ENCODE data around the gene SIMC1. TPM values are rescaled to one million over a fixed set of nuclear protein-coding genes. Genes with fewer than 3 reads are reported as not detected.

The SIMC1 gene
- total RNA-seq, 1 experiment from 2014 or later: 17.7 TPM

DNA sequence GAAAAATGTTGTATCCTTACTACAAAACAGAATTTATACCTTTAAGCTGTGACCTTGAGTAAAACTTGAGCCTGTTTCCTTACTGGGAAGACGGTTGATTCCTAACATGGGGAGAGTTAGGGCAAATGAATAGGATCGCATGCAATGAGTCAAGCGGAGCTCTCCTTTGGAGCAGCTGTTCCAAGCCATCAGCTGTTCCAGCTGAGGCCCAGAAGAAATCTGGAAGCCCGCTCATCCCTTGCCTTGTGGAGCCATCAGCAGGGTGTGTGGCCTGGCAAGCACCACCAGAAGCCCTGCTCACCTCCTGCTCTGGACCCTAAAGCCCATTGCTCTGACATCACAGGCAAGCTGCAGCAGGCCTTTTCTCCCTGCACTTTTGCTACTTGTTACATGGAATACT is 115.3 kb downstream of the SIMC1 start:
- WGBS (ENCODE audit: extremely low coverage, insufficient read length, low lambda C conversion rate): no CpG with 5 or more reads among the region's 4 CpGs
- no peaks in the 10 kb centered on the region for H3K23me2 ChIP-seq (ENCODE audit: insufficient read length, low read depth, low read length, poor library complexity, severe bottlenecking)
- no peak overlapping the region for H3K4me2 ChIP-seq (ENCODE audit: insufficient read depth, insufficient read length, low read length)
- H3K79me2 ChIP-seq (ENCODE audit: insufficient read depth, low read length): peaks cover 3% of the 10 kb centered on the region; the same call in 1 of the 2 replicates
- Mint-ChIP-seq H3K27me3 (ENCODE audit: low read depth) (no peaks in the 10 kb centered on the region), H3K9me3 (no peaks in the 10 kb centered on the region), H3K4me3 (no peak overlapping the region), H3K36me3 (ENCODE audit: insufficient read depth in 1 of 3, low read depth in 3 of 3) (peaks cover 39 to 99% (median 85%) of the 10 kb centered on the region in 3 experiments), H3K27ac (no peak overlapping the region), H3K4me1 (peaks cover 0 to 4% of the 10 kb centered on the region in 2 experiments; a peak in 2 of 4 replicates)
- no peak overlapping the region for H2BK120ac ChIP-seq (ENCODE audit: low read depth, low read length, poor library complexity, severe bottlenecking)
- no peak overlapping the region for H3K27ac ChIP-seq (ENCODE audit: insufficient read length, low read depth, low read length)
- H3K9me3 ChIP-seq (ENCODE audit: control insufficient read depth, low read depth, low read length): no peaks in the 10 kb centered on the region
- no peak overlapping the region for H3T11ph ChIP-seq (ENCODE audit: low read length)
- H2BK5ac ChIP-seq (ENCODE audit: insufficient read length, low read length): no peak overlapping the region
- no peak overlapping the region for H3K56ac ChIP-seq (ENCODE audit: insufficient read length, low read depth, low read length)
- H4K91ac ChIP-seq (ENCODE audit: insufficient read length, low read depth, low read length): no peak overlapping the region
- H3K23ac ChIP-seq (ENCODE audit: insufficient read length, low read depth, low read length): no peak overlapping the region
- H4K20me1 ChIP-seq (ENCODE audit: control insufficient read depth, insufficient read depth, insufficient read length): no peaks in the 10 kb centered on the region
- no peak overlapping the region for H2BK15ac ChIP-seq (ENCODE audit: low read depth, low read length)
- no peak overlapping the region for H2AFZ ChIP-seq (ENCODE audit: low read length)
- no peak overlapping the region for H2BK12ac ChIP-seq (ENCODE audit: insufficient read length, low read depth, low read length)
- no peak overlapping the region for H3K4ac ChIP-seq (ENCODE audit: low read depth, low read length)
- TF ChIP-seq CTCF (conservative IDR thresholded peaks at IDR 0.05): no peak
- H3K9ac ChIP-seq (ENCODE audit: extremely low read depth, insufficient read length, low read length): no peak overlapping the region
- H3K79me1 ChIP-seq (ENCODE audit: insufficient read depth, low read depth, low read length, poor library complexity, severe bottlenecking): peaks cover 3% of the 10 kb centered on the region
- H4K8ac ChIP-seq (replicated peaks; ENCODE audit: insufficient read length, low read depth, low read length): no peak overlapping the region
- no peak overlapping the region for H4K5ac ChIP-seq (ENCODE audit: insufficient read length, low read depth, low read length)
- H3K27me3 ChIP-seq (ENCODE audit: insufficient read depth, low read length): no peaks in the 10 kb centered on the region
- no peak overlapping the region for H3K18ac ChIP-seq (ENCODE audit: insufficient read length, low read depth, low read length)
- H2AK5ac ChIP-seq (ENCODE audit: insufficient read length, low read length): no peak overlapping the region
- H3K4me1 ChIP-seq (ENCODE audit: insufficient read depth, low read length): no peaks in the 10 kb centered on the region
- H3K14ac ChIP-seq (ENCODE audit: insufficient read depth, low read length): no peak overlapping the region
- H2BK20ac ChIP-seq (ENCODE audit: low read depth, low read length, poor library complexity, severe bottlenecking): no peak overlapping the region
- DNase-seq: no peak
